Right hindlimb (tissue), 1 donor: Measurements from ENCODE around the gene DUSP6.

ENCODE experiments used
- DNase-seq: peaks from one replicate; pipeline ENCODE4 v3.0.0-alpha.2; 2018

The DUSP6 gene

GRCh38 chr12:89373763-89374572 is 21.7 kb upstream of the DUSP6 start:
- no peak for DNase-seq

GRCh38 chr12:89372584-89373370 is 20.5 kb upstream of the DUSP6 start:
- DNase-seq: no peak

GRCh38 chr12:89370850-89371249 is 18.5 kb upstream of the DUSP6 start:
- DNase-seq: no peak

DNA sequence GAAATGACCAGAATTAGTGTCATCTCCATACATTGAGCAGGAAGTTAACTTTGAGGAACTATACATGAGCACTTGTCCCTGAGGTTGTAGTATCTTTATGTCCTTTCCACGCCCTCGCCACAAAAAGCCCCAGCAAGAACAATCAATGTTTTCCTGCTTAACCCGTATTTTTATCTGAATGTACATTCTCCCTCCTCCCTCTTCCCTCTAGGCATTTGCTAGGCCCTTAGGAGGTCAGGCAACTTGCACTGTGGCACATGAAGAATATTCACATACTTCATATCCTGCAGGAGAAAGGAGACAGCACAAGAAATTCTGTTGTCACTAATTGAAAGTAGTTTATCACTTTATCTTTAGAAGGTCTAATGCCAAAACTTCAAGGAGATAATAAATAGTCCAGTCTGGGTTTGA is 18.1 kb upstream of the DUSP6 start:
- no peak for DNase-seq

DNA sequence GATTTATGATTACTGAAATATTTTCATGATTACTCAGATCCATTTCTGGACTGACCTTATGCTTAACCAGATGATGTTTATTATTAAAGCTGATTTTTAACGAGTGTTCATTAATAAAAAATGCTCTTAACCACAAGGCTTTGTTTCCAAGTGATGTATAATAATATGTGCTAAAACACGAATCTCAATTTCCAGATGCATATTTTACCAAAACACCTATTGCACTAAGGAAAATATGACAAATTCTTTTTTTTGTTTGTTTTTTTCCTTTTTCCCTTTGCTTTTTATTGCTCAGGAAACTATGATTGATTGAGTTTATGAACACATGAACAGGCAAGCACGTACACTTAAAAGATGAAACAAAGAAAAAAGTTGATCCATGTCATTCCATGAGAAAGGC is 16.9 kb upstream of the DUSP6 start:
- no peak for DNase-seq

DNA sequence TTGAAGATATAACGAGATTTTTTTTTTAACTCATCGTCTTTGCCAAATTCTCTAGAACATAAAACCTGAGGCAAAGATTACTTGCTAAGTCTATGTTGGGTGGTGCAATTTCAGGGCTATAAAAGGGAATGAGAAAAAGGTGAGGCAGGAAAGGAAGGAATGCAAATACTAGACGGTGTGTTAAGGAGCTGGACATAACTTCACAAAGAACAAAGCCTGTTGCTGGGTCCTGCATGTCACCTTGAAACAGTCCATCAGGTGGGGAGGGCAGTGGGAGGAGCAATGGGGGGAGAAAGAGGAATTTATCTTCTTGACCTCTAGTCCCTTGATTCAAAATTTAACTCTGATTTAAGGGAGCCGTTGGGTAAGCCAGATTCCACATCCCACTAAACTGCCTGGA is 16.1 kb upstream of the DUSP6 start:
- no peak for DNase-seq

DNA sequence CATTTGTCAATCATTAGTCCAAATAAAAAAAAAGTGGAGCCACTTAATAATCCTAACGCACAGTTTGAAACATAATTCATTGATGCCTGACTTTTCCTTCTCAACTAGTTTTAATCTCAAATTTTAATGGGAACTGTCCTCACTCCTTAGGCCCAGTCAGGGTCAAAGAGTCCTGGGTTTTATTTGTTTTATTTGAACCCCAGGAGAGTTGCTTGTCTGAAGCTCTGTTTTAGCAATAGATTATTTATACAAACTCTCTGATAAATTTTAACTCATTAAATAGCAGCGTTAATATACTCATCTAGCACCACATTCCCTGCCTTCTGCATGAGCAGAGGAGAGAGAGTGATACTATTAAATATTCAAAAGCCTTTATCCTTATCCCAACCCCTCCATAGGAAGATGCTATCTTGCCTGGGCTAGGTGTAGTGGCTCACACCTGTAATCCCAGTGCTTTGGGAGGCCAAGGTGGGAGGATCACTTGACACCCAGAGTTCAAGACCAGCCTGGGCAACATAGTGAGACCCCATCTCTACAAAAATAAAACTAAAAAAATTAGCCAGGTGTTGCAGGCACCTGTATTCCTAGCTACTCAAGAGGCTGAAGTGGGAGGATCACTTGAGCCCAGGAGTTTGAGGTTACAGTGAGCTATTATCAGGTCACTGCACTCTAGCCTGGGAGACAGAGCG is 14.5 kb upstream of the DUSP6 start:
- DNase-seq: no peak

DNA sequence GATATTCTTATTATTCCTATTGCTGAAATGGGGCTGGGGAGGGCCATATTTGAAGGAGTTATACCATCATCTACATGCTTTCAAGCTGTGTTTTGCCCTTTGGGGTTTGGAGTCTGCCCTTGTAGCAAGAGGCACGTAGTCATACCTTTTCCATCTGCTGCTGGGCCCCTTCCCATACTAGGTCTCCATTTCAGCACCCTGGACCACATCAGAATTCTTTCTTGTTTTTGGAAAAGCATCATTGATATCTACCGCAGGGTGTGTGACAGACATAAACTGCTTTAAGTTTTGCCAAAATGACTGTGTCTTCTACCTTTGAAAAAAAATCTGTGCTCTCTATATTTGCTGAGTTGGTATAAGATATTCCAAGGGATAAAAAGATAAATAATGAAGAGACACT is 12.3 kb upstream of the DUSP6 start:
- no peak for DNase-seq

- no peak for DNase-seq
Measured at GRCh38 chr12:89364058-89364457, 11.8 kb upstream of the DUSP6 start.

GRCh38 chr12:89363582-89363981 is 11.3 kb upstream of the DUSP6 start:
- no peak for DNase-seq

DNA sequence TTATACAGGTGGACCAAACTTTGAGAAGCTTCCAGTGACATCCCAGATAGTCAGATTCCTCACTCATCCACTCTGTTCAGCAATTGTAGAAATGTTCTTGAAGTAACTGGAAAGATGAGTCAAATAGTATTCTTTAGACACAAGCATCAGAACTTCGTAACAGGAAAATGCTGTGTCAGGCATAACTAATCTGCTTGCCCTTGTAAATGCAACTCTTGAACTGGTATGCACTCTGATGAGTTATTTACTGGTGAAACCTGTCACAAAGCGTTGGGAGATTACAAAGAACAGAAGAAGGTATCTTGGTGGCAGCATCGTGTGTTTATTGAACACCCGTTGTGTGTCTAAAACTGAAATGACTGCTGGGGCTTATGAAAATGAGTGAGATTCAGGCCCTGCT is 10.8 kb upstream of the DUSP6 start:
- DNase-seq: no peak

DNA sequence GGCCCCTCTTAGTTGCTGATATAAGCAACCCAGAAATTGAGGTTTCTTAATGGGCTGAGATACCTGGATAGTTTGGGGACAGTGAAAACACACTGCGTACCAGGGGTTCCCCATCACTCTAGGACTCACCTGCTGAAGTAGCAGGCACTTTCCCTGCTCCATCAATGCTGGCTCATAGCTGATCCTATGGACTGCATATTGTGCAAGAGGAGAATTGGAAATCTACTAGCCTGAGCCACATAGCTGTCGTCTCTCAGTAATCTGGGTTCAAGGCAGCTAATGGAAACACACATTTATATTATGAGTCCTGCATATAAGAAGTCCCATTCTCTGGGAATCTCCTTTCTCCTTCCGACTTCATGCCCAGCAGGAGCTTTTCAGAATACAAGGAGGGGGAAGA is 7.3 kb upstream of the DUSP6 start:
- DNase-seq: no peak

DNA sequence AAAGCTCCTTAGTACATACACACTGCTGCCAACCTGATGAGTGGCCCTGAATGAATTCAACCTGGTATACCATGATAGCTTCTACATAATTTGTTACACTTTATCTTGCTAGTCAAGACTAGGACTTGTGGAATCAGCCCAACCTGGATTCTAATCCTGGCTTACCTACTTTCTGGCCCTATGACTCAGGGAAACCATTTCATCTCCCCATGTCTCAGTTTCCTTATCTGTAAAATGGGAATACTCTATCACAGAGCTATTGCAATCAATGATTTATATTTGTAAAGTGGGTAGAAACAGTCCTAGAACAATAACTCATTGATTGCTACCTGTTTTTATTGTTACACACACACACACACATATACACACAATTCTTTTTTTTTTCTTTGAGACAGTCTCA is 6.5 kb upstream of the DUSP6 start:
- no peak for DNase-seq

DNA sequence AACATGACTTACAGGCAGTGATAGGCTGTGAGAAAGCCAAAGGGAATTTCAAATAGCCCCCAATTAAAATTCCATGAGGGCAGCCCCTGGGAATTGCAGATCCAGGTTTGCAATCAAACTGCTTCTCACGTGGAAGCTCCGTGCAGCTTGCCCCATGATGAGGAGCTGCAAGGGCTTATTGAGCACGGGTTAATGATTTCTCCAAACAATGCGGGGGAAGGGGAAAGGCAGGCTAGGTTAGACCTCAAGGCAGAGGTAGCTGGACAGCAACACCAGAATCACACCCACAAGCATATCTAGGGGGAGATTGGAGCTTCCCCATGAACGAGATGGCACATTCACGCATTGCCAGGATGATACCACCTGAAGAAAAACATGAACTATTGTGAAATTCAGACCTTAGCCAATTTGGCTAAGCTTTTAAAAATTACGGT is 5.0 kb upstream of the DUSP6 start:
- no peak for DNase-seq

DNA sequence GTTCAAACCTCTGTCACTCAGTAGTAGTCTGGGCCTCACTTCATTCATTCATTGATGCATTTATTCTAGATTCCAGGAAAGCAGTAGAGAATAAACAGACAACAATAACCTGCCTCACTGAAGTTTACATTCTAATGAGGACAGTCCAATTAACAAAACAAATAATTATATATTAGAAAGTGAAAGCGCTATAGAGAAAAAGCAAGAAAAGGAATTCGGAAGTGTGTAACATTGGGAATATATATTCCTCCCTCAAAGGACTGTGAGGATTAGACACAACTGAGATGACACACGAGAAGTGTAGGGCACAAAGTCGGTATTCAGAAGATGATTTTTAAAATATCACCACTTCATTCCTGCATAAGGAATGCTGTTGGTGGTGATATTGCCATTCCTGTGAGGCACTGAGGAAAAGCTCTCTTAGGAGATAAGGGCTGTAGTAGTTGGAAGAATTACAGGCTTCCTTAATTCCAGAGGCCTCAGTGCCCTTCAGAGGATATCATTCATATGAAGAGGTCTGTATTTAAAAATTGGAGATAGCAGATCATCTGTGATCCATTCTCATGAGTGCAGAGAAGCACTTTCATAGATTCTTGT is 3.9 kb upstream of the DUSP6 start:
- DNase-seq: no peak

DNA sequence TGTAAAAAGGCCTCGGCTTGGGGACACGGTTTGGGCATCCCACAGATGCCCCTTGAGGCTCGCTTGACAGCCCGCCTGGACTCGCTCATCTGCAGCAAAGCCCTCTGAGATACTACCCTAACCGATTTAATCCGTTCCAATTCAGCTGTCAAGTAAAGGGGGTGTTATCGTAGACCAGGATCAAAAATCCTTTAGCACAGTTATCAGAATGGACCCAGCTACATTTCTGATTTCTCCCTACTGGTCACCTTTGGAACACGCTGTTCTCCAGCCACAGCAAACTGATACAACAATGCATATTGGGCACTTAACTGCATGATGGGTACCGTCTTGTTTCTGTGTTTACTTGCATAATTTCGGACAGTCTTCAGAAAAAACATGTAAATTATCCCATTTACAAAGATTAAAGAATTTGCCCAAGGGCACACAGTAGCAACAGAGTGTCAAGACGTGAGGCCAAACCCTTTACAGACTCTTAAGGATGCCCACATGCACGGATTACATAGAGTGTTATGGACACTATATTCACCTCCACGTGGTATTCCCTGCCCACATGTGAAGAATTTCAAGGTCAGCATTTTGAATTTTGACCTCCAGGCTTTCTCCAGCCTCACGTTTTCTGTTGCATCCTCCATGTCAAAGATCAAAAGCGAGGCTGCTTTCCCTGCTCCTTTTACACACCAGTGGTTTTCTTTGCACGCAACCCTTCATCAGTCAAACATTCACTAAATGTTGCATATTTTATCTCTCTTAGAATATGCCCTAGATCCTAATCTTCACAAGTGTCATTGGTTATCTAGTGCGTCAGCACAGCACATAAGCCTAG is 3.2 kb upstream of the DUSP6 start:
- DNase-seq: no peak

GRCh38 chr12:89354612-89355067 is 2.3 kb upstream of the DUSP6 start:
- no peak for DNase-seq

GRCh38 chr12:89353823-89354611 is 1.7 kb upstream of the DUSP6 start:
- DNase-seq: peak; percentile 83

- DNase-seq: peak; percentile 87
Measured at GRCh38 chr12:89353188-89353822, 1.0 kb upstream of the DUSP6 start.

DNA sequence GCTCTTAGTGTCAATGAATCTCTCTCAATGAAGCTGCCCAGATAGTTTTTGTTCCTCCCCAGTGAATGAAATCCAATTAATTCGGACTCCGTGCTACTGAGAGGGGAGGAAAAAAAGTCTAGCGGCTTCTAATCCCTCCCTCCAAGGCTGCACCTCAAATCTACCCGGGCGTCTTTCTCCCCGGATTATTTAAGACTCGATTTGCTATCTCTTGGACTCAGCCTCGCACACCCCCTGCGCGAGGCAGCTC is 134 bp downstream of the DUSP6 start:
- no peak for DNase-seq
